D341Med (cell line): ENCODE data around the gene OXA1L.
"Not testable (repeated sequence)": the region's sequence is repeated elsewhere in the genome, so short reads cannot be mapped to it uniquely, and the experiment has no call there.

Source experiments
- DNase-seq: peaks from one replicate; pipeline ENCODE4 v3.0.0; 2012; ENCODE audit warnings: low spot score

The OXA1L gene

DNA sequence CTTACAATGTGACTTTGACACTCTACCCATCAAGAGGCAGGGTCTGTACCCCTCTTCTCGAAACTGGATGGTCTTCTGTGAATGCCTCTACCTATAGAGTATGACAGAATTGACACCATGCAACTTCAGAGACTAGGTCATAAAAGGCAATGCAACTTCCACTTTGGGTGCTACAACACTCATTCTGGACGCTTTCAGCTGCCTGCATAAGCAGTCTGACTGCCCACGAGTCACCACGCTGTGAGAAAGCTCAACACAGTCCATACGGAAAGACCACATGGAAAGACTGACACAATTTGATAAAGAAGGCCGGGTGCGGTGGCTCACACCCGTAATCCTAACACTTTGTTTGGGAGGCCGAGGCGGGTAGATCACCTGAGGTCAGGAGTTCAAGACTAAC is 33.9 kb downstream of the OXA1L start:
- no peak for DNase-seq

DNA sequence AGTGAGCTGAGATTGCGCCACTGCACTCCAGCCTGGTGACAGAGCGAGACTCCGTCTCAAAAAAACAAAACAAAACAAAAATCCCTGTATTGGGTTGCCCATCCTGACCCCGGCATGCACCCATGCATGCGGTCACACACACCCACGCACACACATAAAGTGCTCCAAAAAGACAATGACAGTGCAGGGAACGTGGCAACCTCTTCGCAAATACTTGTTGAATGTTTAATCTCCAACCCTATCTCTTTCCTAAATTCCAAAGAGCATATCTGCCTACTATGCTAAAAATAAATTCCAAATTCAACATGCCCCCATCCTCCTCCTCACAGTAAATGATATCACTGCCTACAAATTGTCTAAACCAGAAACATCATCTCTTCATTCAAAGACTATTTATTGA is 35.2 kb downstream of the OXA1L start:
- DNase-seq, result no peak

DNA sequence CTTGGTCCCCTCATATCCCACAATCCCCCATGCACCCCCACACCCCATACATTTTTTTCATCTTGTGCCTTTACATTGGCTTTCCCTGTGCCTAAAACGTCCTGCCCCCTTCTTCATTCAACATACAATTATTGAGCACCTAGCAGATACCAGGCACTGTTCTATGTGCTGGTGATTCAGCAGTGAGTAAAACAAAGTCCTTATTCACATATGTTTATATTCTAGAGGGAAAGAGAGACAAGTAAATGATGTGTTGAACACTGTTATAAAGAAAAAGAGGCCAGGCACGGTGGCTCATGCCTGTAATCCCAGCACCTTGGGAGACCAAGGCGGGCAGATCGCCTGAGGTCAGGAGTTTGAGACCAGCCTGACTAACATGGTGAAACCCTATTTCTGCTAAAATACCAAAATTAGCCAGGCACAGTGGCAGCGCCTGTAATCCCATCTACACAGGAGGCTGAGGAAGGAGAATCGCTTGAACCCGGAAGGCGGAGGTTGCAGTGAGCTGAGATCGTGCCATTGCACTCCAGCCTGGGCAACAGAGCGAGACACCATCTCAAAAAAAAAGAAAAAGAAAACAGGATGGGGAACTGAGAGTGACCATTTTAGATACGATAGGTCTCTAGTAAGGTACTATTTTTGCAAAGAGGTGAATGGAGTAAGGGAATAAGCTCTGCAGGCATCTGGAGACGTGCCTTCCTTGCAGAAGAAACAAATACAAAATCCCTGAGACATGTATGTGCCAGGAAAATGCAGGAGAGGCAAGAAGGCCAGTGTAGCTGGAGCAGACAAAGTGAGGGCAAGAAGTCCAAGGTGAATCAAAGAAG is 36.6 kb downstream of the OXA1L start:
- no peak for DNase-seq

DNA sequence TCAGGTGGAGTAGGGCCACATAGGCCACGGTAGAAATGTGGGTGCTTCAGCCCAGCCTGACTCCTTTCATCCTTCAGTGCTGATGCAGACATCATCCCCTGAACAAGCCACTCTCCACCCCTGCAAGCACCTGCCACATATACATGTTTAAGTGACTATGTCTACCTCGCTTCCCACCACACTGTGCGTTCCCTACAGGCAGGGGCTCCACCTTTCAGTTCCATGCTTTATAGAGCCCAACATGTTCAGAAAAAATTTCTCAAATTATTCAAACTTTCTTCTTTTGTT is 37.1 kb downstream of the OXA1L start:
- DNase-seq, result no peak

DNA sequence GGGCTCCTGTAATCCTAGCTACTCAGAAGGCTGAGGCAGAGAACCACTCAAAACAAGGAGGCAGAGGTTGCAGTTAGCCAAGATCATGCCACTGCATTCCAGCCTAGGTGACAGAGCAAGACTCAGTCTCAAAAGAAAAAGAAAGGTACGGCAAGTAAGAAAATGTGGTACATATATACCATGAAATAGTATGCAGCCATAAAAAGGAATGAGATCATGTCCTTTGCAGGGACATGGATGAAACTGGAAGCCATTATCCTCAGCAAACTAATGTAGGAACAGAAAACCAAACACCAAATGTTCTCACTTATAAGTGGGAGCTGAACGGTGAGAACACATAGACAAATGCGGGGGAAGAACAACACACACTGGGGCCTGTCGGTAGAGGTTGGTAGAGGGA is 38.7 kb downstream of the OXA1L start:
- DNase-seq, result not testable (repeated sequence)

DNA sequence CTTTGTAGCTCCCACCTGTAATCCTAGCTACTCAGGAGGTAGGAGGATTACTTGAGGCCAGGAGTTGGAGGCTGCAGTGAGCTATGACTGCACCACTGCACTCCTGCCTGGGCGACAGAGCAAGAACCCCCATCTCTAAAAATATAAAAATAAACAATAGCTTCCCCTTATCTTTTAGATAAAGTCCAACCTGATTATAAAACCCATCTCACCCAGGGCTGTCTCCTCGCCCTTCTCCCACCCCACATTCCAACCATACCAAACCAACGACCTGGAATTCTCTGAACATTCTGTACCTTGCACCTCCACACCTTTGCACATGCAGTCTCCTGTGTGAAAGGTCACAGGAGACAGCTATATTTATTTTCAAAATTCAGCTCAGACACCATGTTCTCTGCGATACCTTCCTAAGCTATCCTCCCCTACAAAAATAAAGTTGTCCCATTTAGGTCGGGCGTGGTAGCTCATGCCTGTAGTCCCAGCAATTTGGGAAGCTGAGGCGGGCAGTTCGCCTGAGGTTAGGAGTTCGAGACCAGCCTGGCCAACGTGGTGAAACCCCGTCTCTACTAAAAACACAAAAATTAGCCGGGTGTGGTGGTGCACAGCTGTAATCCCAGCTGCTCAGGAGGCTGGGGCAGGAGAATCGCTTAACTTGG is 41.1 kb downstream of the OXA1L start:
- no peak for DNase-seq

DNA sequence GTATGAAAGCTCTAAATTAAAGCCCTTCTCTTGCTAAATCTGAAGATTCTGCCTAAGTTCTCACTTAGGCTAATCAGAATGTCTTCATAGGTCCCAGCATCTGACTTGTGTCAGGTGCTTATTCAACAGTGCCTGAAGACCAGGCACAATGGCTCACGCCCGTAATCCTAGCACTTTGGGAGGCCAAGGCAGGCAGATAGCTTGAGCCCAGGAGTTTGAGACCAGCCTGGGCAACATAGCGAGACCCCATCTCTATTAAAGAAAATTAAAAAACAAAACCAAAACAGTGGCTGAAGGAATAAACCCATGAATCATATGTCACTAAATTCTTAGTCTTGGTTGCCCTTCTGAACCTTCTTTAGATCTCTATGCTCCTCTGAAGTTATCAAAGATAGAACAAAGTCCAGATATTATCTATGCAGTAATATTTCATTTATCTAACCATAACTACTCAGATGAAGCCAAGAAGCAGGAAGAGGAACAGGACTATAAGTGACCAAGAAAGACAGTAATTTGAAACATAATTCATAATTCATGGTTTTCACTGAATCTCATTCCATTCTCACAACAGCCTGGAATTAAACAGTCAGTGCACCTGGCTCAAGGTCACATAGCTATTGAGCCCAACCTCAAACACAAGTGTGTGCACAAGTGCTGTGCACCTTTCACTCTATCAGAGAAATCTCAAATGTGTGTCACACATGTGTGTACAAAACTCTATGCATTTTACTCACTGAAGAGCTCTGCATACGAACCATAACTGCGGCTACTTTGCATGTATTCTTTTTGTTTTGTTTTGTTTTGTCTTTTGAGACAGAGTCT is 42.1 kb downstream of the OXA1L start:
- DNase-seq, result no peak

DNA sequence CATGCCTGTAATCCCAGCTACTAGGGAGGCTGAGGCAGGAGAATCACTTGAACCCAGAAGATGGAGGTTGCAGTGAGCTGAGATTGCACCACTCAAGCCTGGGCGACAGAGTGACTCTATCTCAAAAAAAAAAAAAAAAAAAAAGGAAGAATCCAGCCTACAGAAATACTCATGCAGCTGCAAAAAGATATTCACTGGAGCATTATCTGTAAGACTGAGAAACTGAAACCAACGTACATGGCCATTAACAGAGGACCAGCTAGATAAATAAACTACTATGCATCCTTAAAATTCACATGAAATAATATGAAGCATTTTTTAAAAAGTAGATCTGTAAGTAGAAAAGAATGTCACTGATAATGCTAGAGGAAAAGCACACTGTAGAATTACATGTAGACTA is 45.2 kb downstream of the OXA1L start:
- DNase-seq, result no peak

DNA sequence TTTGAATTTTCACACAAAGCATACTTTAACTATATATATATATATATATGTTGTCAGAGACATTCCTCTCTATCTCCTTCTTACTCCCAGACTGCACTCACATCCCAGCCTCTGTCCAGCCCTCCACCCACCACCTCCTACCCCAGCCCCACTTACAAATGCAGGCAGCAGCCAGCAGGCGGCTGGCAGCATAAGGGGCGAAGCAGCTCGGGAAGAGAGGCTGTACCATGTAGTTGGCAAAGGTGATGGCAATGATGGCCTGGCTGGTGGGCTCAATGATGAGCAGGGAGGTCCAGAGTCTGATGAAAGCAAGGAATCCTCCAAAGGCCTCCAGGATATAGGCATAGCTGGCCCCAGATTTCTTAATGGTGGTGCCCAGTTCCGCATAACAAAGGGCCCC is 46.3 kb downstream of the OXA1L start:
- no peak for DNase-seq

DNA sequence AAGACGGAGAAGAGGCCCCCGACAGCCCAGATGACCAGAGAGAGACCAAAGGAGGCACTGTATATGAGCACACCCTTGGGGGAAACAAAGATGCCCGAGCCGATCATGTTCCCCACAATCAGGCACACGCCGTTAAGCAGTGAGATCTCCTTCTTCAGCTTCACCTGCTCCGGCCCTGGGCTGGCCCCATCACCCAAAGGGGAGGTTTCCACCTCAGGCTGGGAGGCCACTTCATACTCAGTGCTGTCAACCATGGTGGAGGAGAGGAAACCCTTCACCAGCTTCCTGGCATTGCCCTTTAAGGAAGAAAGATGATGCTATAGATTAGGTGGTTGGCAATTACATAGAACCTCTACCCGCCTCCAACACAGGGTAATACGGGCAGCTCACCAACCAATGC is 46.7 kb downstream of the OXA1L start:
- DNase-seq, result no peak

DNA sequence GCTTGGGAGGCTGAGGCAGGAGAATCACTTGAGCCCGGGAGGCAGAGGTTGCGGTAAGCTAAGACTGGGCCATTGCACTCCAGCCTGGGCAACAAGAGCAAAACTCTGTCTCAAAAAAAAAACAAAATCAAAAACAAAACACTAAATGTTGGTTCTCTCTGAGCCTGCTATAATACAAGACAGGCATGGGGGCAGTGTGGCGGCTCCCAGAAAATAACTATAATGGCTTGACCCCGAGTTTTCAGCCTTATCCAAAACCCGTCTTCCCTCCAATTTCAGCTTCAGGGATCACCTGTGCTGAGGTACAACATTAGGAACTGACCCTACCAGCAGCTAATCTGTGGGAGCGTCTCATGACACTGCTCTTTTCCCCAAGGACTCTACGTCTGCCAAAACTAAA is 47.9 kb downstream of the OXA1L start:
- no peak for DNase-seq

DNA sequence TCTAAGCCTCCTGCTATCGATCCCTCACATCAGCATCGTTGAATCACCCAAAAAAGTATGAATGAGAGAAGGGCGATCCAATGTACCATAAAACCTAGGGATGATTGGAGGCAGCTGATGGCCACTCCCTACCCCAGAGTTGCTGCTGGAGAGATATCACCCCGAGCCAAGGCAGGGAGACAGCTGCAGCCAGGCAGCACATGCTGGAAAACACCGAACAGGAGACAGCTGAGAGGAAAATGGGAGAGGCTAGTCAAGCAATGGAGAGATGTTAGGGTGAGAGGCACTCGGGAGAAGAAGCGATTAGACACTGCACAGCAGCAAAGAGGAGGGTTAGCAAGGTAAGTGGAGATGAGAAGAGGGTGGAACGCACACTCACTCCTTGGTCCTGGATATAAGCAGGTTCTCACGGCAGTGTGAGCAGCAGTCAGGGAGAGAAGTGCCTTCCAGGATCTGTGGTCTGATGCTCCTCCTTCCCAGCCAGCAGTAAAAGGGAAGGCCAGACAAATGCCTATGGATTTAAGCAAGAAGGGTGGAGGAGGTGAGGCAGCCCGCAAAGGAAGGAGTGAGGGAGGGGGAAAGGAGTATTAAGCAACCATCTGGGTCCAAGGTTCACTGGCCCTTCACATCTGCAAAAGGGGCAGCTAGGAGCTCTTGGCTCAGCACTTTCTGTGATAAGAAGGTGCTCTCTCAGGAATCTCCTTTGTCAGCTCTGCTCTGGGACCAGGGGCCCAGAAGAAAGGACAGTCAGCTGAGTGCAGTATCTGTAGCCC is 48.6 kb downstream of the OXA1L start, which contains the start of gene SLC7A7:
TSS of gene SLC7A7 (minus strand) at position 495 of the 773 bp plus-strand sequence. CDS start 2,037 bp downstream, outside the sequence.
- DNase-seq, result no peak

DNA sequence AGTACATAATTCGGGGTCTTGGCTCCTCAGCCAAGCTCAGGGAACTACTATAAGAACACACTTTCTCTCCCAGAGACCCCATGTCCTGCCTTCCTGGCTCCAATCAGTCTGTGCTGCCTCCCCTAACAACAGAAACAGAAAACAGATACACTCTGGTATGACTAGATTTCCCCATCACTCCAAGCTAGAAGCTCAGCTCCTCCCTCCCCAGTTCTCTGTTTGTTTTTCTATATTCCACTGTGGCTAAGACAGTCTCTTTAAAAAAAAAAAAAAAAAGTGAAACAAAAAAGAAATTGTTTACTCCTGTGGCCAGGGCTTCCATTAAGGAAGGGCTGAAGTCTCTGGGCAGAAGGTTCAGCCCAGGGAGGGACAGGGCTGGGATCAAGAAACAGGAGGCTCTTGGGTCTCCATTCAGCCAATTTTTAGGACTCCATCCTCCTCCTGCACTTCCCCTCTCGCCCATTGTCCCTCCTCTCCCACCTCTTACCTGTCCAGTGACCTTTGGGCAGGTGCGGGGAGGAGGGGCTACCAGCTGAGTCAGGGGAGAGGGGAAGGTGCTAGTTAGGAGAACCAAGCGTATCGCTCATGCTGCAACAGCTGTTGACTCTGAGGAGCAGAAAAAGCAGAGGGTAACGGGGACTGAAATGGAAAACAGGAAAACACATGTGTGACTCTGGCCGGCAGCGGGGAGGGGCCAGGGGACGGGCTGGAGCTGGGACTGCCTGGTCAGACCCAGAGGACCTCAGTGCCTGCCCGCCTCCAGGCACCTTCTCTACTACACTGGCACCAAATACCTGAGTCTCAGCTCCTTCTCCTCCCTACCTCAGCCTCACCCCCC is 52.9 kb downstream of the OXA1L start:
- DNase-seq, result no peak

DNA sequence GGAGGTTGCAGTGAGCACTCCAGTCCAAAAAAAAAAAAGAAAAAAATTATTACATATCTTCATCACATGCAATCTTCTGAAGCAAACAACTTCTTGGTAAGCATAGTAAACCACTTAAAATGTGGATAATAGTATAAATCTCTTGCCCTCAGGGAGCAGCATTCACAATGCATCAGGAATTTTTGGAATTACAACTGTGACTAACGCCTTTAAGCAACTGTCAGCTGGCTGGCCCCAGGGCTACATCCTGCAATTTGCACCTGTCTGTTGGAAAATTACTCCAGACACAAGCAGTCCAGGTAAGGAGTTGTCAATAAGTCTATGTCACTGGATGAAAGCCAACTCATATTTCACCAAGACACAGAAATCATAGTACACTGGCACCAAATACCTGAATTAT is 54.2 kb downstream of the OXA1L start:
- no peak for DNase-seq

DNA sequence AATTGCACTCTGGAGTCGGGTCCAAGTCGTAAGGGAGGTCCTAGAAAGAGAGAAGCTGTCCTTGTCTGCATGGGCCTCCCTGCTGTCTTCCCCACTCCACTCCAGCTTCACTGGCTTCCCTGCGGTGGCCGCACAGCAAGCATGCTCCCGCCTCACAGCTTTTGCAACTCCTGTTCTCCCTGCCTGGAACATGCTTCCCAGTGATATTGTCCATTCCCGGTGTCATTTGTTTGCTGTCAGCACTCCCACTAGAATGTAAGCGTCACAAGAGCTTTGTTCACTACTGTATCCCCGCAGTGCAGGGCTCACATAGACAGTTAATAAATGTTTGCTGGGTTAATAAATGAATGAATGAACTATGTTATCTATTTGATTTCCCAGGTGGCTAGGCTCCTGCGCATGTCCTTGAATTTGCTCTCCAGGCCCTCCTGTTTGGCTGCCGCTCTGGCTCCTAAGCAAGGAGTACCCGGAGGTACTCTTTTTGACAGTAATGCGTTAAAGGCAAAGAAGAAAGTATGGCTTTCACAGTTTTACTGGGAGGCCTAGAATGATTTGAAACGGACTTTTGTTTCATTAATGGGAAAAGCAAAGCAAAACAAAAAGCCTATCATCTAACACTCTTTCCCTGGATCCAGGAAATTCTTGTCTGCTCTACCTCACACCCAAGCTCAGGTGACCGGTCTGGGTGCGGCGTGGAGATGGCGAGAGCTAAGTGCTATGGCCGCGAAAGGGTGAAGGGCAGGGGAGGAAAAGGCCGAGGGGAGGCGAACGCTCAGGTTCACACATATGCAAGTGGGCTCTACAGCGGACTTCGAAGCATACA is 54.9 kb downstream of the OXA1L start:
- no peak for DNase-seq

DNA sequence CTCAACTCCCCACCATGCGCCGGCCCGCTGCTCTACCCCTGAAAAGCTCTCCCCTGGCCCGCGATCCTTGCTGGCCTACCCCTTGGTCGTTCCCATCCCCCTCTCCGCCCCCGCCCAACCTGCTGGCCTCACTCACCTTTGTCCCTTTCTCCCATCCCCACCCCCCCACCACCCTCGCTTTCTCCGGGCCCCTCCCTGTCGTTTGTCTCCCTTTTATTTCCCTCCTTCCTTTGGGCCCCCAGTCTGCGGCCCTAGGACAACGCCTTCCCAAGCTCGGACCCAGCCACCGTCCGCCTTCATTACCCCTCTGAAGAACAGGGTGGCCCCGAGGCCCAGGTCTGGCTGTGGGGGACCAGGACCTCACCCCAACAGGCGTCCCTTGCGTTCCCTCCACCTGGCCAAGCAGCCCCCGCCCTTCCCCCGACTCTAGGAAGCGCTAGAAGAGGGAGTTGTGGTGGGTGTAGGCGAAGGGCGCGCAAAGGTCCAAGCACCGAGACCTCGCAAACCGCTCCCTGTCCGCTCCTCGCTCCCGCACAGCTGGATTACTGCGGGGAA is 55.6 kb downstream of the OXA1L start:
- DNase-seq, result no peak
